Activated CD4-positive, CD25-positive, alpha-beta regulatory T cell (primary cell): ENCODE results near the gene PDE5A.
A peak's percentile ranks its signal among the peaks of the same experiment; 100 is the strongest.
"Not testable (repeated sequence)": the region's sequence is repeated elsewhere in the genome, so short reads cannot be mapped to it uniquely, and the experiment has no call there.

ENCODE experiments used
- DNase-seq, 4 experiments: peaks; one replicate each; lab custom pipeline; 2025; lab: John Stamatoyannopoulos, UW

The PDE5A gene

DNA sequence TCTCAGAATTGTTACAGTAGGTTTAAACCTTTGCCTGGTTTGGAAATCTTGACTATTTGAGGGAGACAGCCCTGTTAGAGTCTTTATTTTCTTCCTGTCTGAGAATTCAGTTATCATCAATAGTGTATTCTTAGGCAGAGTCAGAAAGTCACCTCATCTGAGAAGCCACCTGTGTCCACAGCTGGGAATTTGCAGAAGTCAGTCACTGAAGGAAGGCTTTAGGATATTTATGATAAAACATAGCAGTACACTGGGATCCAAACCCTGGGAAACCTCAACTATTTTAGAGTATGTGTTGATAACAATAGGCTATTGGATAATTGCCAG is 157.9 kb downstream of the PDE5A start:
- DNase-seq: not testable (repeated sequence)

GRCh38 chr4:119470021-119470736 is 158.4 kb downstream of the PDE5A start:
- DNase-seq: not testable (repeated sequence)

GRCh38 chr4:119469039-119469438 is 159.6 kb downstream of the PDE5A start:
- not testable (repeated sequence) for DNase-seq

DNA sequence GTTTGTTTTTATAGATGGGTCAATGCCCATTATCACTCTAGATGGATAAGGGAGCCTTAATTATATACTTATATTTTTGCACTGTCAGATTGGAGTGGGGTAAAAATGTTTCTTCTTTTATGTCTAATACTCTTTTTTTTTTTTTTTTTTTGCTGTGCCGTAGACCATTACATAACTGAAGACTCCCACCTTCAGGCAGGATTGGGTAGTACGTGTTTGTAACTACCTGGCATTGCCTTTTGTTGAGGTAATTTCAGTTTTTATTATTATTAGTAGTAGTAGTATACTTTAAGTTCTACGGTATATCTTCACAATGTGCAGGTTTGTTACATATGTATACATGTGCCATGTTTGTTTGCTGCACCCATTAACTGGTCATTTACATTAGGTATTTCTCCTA is 165.9 kb downstream of the PDE5A start:
- DNase-seq: not testable (repeated sequence)

GRCh38 chr4:119455734-119456133 is 172.9 kb downstream of the PDE5A start:
- not testable (repeated sequence) for DNase-seq

DNA sequence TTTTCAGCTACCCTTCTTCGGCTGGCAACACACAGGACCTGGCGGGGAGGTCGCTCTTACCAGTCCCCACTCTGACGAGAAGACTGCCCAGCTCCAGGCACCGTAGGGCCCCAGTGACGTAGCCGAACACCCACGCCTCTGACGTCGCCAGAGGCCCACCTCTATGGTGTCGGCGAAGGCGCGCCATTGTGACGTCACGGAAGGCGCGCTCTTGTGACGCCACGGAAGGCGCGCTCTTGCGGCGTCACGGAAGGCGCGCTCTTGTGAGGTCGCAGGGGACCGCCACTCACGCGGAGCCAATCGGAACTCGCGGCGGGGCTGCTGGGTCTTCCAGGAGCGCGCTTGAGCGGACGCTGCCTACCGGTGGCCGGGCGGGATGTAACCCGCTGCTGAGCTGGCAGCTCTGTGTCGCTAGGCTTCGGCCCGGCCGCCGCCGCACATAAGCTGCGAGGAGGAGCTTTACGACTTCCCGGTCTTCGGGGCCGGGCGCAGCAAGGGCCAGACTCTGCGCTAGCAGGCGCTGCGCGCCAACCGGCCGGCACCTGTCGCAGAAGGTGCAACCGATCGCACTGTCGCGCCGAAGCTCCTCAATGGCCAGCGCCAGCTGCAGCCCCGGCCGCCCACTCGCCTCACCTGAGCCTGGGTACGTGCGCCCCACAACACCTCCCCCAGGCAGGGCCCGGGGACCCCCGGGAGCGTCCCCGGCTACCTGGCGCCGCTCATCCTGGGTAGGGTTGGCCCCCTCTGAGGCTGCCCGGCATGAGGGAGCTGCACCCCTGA is 173.9 kb downstream of the PDE5A start:
- DNase-seq: peak; percentile 85 to 94 (median 88)

- DNase-seq: not testable (repeated sequence)
These were observed 174.5 kb downstream of the PDE5A start for GRCh38 chr4:119454151-119454490.

GRCh38 chr4:119453286-119453685 is 175.3 kb downstream of the PDE5A start:
- DNase-seq: not testable (repeated sequence)

- not testable (repeated sequence) for DNase-seq
These were observed 178.8 kb downstream of the PDE5A start for GRCh38 chr4:119449851-119450250.
